CD4-positive, alpha-beta T cell (primary cell): ENCODE results near the gene SLC51A. TPM values are rescaled to one million over a fixed set of nuclear protein-coding genes. Genes with fewer than 3 reads are reported as not detected.

Experiments used
- ATAC-seq: fragments of 200-7000 bp; cut with Tn5 transposase; one replicate; pipeline ENCODE4 v1.10.0; 2022; ENCODE audit warnings: mild to moderate bottlenecking; ENCODE audit not compliant: poor library complexity
- CTCF ChIA-PET: fragments of 350-600 bp; sonication (Branson Sonifier 250); formaldehyde crosslinking; loops from one replicate; lab custom pipeline; 2021; ENCODE audit warnings: antibody characterized with exemption, inconsistent platforms; lab: Charles Lee
- POLR2A ChIA-PET: fragments of 350-600 bp; sonication (Branson Sonifier 250); formaldehyde crosslinking; loops from one replicate; lab custom pipeline; 2021; ENCODE audit warnings: antibody characterized with exemption, inconsistent platforms; lab: Charles Lee
- DNase-seq, 14 experiments: peaks; one replicate each; pipeline ENCODE4 v3.0.0-alpha.2; 2013 to 2020; ENCODE audit warnings: mixed read lengths in 2 of 14
- H3K27ac ChIP-seq, 2 donors: one replicate each; pipeline versions ENCODE4 v1.5.1 to v1.7.0; 2013; ENCODE audit warnings: low read length in 2 of 2, low read depth in 1 of 2, mild to moderate bottlenecking in 1 of 2
- H3K27me3 ChIP-seq, 2 experiments: 1 replicate in 1 of 2; 2 replicates in 1 of 2; pipeline versions ENCODE4 v1.6.1 to v1.7.0; 2013; ENCODE audit warnings: low read length in 2 of 2, control low read depth in 1 of 2, mild to moderate bottlenecking in 1 of 2, moderate library complexity in 1 of 2; ENCODE audit not compliant: insufficient read depth in 2 of 2, control insufficient read depth in 1 of 2
- H3K36me3 ChIP-seq: one replicate; pipeline ENCODE4 v1.6.1; 2013; ENCODE audit warnings: low read length, control low read depth; ENCODE audit not compliant: insufficient read depth
- H3K4me1 ChIP-seq: one replicate; pipeline ENCODE4 v1.6.1; 2013; ENCODE audit warnings: low read length, control low read depth; ENCODE audit not compliant: insufficient read depth
- H3K4me3 ChIP-seq: one replicate; pipeline ENCODE4 v1.5.1; 2013; ENCODE audit warnings: mild to moderate bottlenecking, low read length, moderate library complexity
- H3K9me3 ChIP-seq, 2 experiments: 1 replicate in 1 of 2; 2 replicates in 1 of 2; pipeline versions ENCODE4 v1.6.1 to v1.7.0; 2013; ENCODE audit warnings: low read length in 2 of 2, mild to moderate bottlenecking in 2 of 2, control low read depth in 1 of 2, moderate library complexity in 1 of 2; ENCODE audit not compliant: control insufficient read depth in 1 of 2, insufficient read depth in 1 of 2
- H3K27ac Mint-ChIP-seq: one replicate; pipeline ENCODE4 v1.8.0; 2020; ENCODE audit warnings: mixed read lengths
- H3K27me3 Mint-ChIP-seq: one replicate; pipeline ENCODE4 v1.8.0; 2021; ENCODE audit warnings: mixed read lengths
- H3K36me3 Mint-ChIP-seq: one replicate; pipeline ENCODE4 v1.8.0; 2021; ENCODE audit warnings: low read depth, mixed read lengths
- H3K4me1 Mint-ChIP-seq: one replicate; pipeline ENCODE4 v1.8.0; 2021; ENCODE audit warnings: low read depth, mixed read lengths
- H3K4me3 Mint-ChIP-seq: one replicate; pipeline ENCODE4 v1.8.0; 2020; ENCODE audit warnings: mild to moderate bottlenecking, mixed read lengths
- H3K9me3 Mint-ChIP-seq: one replicate; pipeline ENCODE4 v1.8.0; 2020; ENCODE audit warnings: mixed read lengths
- CTCF ChIP-seq: fragments of 200-600 bp; IDR thresholded peaks from one replicate; pipeline ENCODE4 v1.8.0; 2022; ENCODE audit warnings: antibody characterized with exemption, mild to moderate bottlenecking
- intact Hi-C, 2 experiments: fragments of 100-400 bp; cut with DNase I in 1 of 2; cut with micrococcal nuclease in 1 of 2; formaldehyde crosslinking; loops; one replicate each; pipeline versions ENCODE4 v1.15.1 to v1.9.0; 2023 to 2025; cut with DNase I, micrococcal nuclease
- total RNA-seq, 174 experiments: library from RNA in 2 of 174; stranded (reverse) in 2 of 174; gene quantifications; one replicate each; pipeline ENCODE4 v1.2.3 and lab custom pipeline; 2021 to 2026

SLC51A gene
- total RNA-seq, 2 experiments from 2014 or later: not detected

GRCh38 chr3:196225763-196226364, 9.5 kb downstream of the SLC51A start:
- ChIA-PET CTCF (interaction anchor here (1.0 kb wide), 1 partner anchor 248 kb away, joined by 3 read pairs; no protein-coding TSS in a partner anchor), POLR2A (no interaction called here)
- intact Hi-C loops: no loop called here
- Histone ChIP-seq H3K36me3 (no peaks in the 10 kb centered on the region), H3K27ac (no peak overlapping the region), H3K4me3 (no peak overlapping the region), H3K4me1 (no peaks in the 10 kb centered on the region), H3K27me3 (no peaks in the 10 kb centered on the region), H3K9me3 (no peaks in the 10 kb centered on the region)
- no peak overlapping the region for H3K4me3 Mint-ChIP-seq
- no peaks in the 10 kb centered on the region for H3K4me1 Mint-ChIP-seq
- DNase-seq (no peak), ATAC-seq (no peak)
- H3K9me3 Mint-ChIP-seq: no peaks in the 10 kb centered on the region
- peaks cover 4% of the 10 kb centered on the region for H3K27me3 Mint-ChIP-seq
- H3K36me3 Mint-ChIP-seq: no peaks in the 10 kb centered on the region
- no peak overlapping the region for H3K27ac Mint-ChIP-seq
- no peak for TF ChIP-seq CTCF

DNA sequence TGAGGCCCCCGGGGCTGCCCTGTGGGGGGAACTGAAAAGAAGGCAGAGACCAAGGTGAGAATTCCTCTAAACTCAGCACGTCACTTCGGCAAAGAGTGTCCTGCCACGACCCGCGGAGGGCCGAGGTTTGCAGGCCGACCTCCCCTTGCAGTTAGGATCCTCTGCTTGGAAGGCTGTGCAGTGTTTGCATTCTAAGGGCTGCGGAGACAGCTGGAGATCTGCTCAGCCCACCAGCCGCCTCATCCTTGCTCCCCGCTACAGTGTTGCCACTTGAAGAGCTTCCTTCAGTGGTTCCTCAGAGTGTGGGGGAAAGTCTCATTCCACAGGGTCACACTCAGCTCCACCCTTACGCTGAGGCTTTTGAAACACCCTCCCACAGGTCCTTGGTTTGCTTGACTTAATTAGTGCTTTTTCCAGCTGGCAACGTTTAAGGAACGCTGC, 10.8 kb downstream of the SLC51A start:
- no peaks in the 10 kb centered on the region for H3K9me3 Mint-ChIP-seq
- intact Hi-C loops: no loop called here
- H3K4me1 Mint-ChIP-seq: no peaks in the 10 kb centered on the region
- no peak overlapping the region for H3K4me3 Mint-ChIP-seq
- no peak for ATAC-seq
- H3K27ac ChIP-seq: no peak overlapping the region
- ChIA-PET CTCF (no interaction called here), POLR2A (no interaction called here)
- no peaks in the 10 kb centered on the region for H3K27me3 ChIP-seq
- no peak for TF ChIP-seq CTCF
- H3K36me3 ChIP-seq: no peaks in the 10 kb centered on the region
- no peaks in the 10 kb centered on the region for H3K9me3 ChIP-seq
- H3K4me3 ChIP-seq: no peak overlapping the region
- H3K4me1 ChIP-seq: no peaks in the 10 kb centered on the region
- no peak for DNase-seq
- peaks cover 4% of the 10 kb centered on the region for H3K27me3 Mint-ChIP-seq
- H3K27ac Mint-ChIP-seq: no peak overlapping the region
- no peaks in the 10 kb centered on the region for H3K36me3 Mint-ChIP-seq

DNA sequence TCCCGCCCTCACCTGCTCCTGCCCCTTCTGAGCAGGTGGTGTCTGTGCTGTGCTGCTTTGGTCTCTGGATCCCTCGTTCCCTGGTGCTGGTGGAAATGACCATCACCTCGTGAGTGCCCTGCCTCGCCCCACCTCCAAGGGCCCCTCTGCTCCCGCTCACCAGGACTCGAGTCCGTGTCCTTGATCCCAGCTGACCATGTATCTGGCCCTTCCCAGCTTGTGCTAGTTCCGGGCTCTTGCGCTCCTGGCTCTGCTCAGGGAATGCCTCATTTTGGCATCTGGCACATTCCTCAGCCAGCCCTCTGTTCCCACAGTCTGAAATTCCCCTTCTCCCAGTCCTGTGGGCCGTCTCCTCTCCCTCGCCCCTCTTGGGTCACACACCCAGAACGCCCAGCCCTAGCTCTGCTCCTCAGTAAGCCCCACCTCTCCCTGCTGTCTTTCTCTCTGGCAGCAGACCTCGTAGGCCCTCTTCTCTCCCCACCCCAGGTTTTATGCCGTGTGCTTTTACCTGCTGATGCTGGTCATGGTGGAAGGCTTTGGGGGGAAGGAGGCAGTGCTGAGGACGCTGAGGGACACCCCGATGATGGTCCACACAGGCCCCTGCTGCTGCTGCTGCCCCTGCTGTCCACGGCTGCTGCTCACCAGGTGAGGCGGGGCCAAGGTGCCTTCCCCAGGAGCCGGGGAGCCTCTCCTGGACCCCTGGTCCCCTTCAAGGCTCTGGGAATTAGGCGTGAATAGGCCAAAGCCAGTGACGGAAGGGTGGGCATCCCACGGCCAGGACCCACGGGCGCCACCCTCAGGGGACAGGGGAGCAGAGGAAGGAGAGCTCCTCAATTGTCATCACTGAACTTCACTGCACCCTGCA, 11.5 kb downstream of the SLC51A start:
- Histone ChIP-seq H3K9me3 (no peaks in the 10 kb centered on the region), H3K4me1 (no peaks in the 10 kb centered on the region), H3K36me3 (no peaks in the 10 kb centered on the region), H3K4me3 (no peak overlapping the region), H3K27ac (no peak overlapping the region), H3K27me3 (no peaks in the 10 kb centered on the region)
- intact Hi-C loops: no loop called here
- H3K36me3 Mint-ChIP-seq: no peaks in the 10 kb centered on the region
- ATAC-seq: no peak
- H3K9me3 Mint-ChIP-seq: no peaks in the 10 kb centered on the region
- ChIA-PET CTCF (interaction anchor here (0.7 kb wide), 1 partner anchor 154 kb away, joined by 3 read pairs; no protein-coding TSS in a partner anchor), POLR2A (interaction anchor here (1.8 kb wide), 1 partner anchor 9 kb away, joined by 4 read pairs; no protein-coding TSS in a partner anchor)
- no peak overlapping the region for H3K27ac Mint-ChIP-seq
- H3K4me3 Mint-ChIP-seq: no peak overlapping the region
- TF ChIP-seq CTCF: no peak
- no peak for DNase-seq
- H3K4me1 Mint-ChIP-seq: no peaks in the 10 kb centered on the region
- peaks cover 4% of the 10 kb centered on the region for H3K27me3 Mint-ChIP-seq
